Astrocyte (in vitro differentiated cells and primary cell): Measurements from ENCODE around the gene DMRTB1. TPM values are rescaled to one million over a fixed set of nuclear protein-coding genes. Genes with fewer than 3 reads are reported as not detected.

ENCODE experiments used
- DNase-seq: peaks from one replicate; pipeline ENCODE4 v3.0.0-alpha.2; 2010; ENCODE audit warnings: low read depth
- FAIRE-seq: peaks from 2 replicates; lab custom pipeline; 2011; peaks lifted over from hg19 to GRCh38; lab: Jason Lieb, UNC
- H2AFZ ChIP-seq: 2 replicates; pipeline ENCODE4 v1.6.0; 2012; ENCODE audit warnings: low read depth, low read length, inconsistent platforms
- H3K27ac ChIP-seq: 2 replicates; pipeline ENCODE4 v1.5.1; 2011; ENCODE audit warnings: low read depth, low read length, inconsistent platforms
- H3K27me3 ChIP-seq: 2 replicates; pipeline ENCODE4 v1.6.0; 2011; ENCODE audit warnings: low read length, inconsistent platforms; ENCODE audit not compliant: insufficient read depth
- H3K36me3 ChIP-seq: 2 replicates; pipeline ENCODE4 v1.5.1; 2011; ENCODE audit warnings: low read length, inconsistent platforms; ENCODE audit not compliant: insufficient read depth
- H3K4me1 ChIP-seq: 2 replicates; pipeline ENCODE4 v1.5.1; 2011; ENCODE audit warnings: low read length, inconsistent platforms; ENCODE audit not compliant: insufficient read depth
- H3K4me2 ChIP-seq: 2 replicates; pipeline ENCODE4 v1.6.0; 2012; ENCODE audit warnings: low read length, inconsistent platforms
- H3K4me3 ChIP-seq: 2 replicates; pipeline ENCODE4 v1.5.1; 2011; ENCODE audit warnings: low read depth, mild to moderate bottlenecking, low read length, inconsistent platforms; ENCODE audit not compliant: insufficient read depth
- H3K79me2 ChIP-seq: 2 replicates; pipeline ENCODE4 v1.6.0; 2012; ENCODE audit warnings: mild to moderate bottlenecking, low read length, inconsistent platforms; ENCODE audit not compliant: insufficient read depth
- H3K9ac ChIP-seq: 2 replicates; pipeline ENCODE4 v1.6.0; 2012; ENCODE audit warnings: mild to moderate bottlenecking, low read length, inconsistent platforms
- H3K9me3 ChIP-seq: 2 replicates; pipeline ENCODE4 v1.5.1; 2012; ENCODE audit warnings: low read depth, mild to moderate bottlenecking, low read length, inconsistent platforms; ENCODE audit not compliant: insufficient read depth
- H4K20me1 ChIP-seq: 2 replicates; pipeline ENCODE4 v1.6.0; 2012; ENCODE audit warnings: low read length, inconsistent platforms; ENCODE audit not compliant: insufficient read depth
- H3K27ac Mint-ChIP-seq: one replicate; pipeline ENCODE4 v1.8.0; 2021; ENCODE audit warnings: mild to moderate bottlenecking, mixed read lengths; ENCODE audit not compliant: unreplicated experiment
- H3K27me3 Mint-ChIP-seq: one replicate; pipeline ENCODE4 v1.8.0; 2021; ENCODE audit warnings: low read depth, mixed read lengths; ENCODE audit not compliant: unreplicated experiment
- H3K36me3 Mint-ChIP-seq: one replicate; pipeline ENCODE4 v1.8.0; 2021; ENCODE audit warnings: low read depth, mixed read lengths; ENCODE audit not compliant: unreplicated experiment
- H3K4me1 Mint-ChIP-seq: one replicate; pipeline ENCODE4 v1.8.0; 2021; ENCODE audit warnings: low read depth, mixed read lengths; ENCODE audit not compliant: unreplicated experiment
- H3K4me3 Mint-ChIP-seq: one replicate; pipeline ENCODE4 v1.8.0; 2021; ENCODE audit warnings: mild to moderate bottlenecking, moderate library complexity, mixed read lengths; ENCODE audit not compliant: unreplicated experiment
- H3K9me3 Mint-ChIP-seq: one replicate; pipeline ENCODE4 v1.8.0; 2021; ENCODE audit warnings: mild to moderate bottlenecking, mixed read lengths; ENCODE audit not compliant: unreplicated experiment
- CTCF ChIP-seq: IDR thresholded peaks from 2 replicates; pipeline ENCODE4 v1.5.1; 2011; ENCODE audit warnings: low read depth, mild to moderate bottlenecking, inconsistent platforms, low read length, moderate library complexity; ENCODE audit not compliant: insufficient read depth
- EZH2 ChIP-seq: IDR thresholded peaks from 2 replicates; pipeline ENCODE4 v1.6.1; 2012; ENCODE audit warnings: mild to moderate bottlenecking, low read length, inconsistent platforms; ENCODE audit not compliant: insufficient read depth
- total RNA-seq: library from RNA; stranded (reverse); gene quantifications from 2 replicates; pipeline ENCODE4 v1.2.1, GENCODE V29; 2021

DMRTB1 gene
- total RNA-seq, 1 donor from 2014 or later, result not detected

- Mint-ChIP-seq H3K27me3 (peaks cover 52% of the 10 kb centered on the region), H3K36me3 (peaks cover 2% of the 10 kb centered on the region), H3K4me1 (no peaks in the 10 kb centered on the region), H3K27ac (no peak overlapping the region), H3K9me3 (peaks cover 7% of the 10 kb centered on the region), H3K4me3 (no peak overlapping the region)
- Histone ChIP-seq H3K79me2 (no peaks in the 10 kb centered on the region), H2AFZ (no peak overlapping the region), H3K27ac (no peak overlapping the region), H3K9me3 (no peaks in the 10 kb centered on the region), H3K36me3 (no peaks in the 10 kb centered on the region), H3K4me3 (no peak overlapping the region), H3K27me3 (peaks cover 38% of the 10 kb centered on the region), H3K4me2 (no peak overlapping the region), H4K20me1 (no peaks in the 10 kb centered on the region), H3K9ac (no peak overlapping the region), H3K4me1 (no peaks in the 10 kb centered on the region)
- TF ChIP-seq EZH2, result no peak
- TF ChIP-seq CTCF, result no peak
- FAIRE-seq (no peak), DNase-seq (no peak)
Measured at GRCh38 chr1:53477651-53478501, 18.7 kb downstream of the DMRTB1 start.

- Histone ChIP-seq H2AFZ (no peak overlapping the region), H3K36me3 (no peaks in the 10 kb centered on the region), H3K9me3 (no peaks in the 10 kb centered on the region), H3K27me3 (peaks cover 42% of the 10 kb centered on the region), H4K20me1 (no peaks in the 10 kb centered on the region), H3K79me2 (no peaks in the 10 kb centered on the region), H3K27ac (no peak overlapping the region), H3K4me1 (no peaks in the 10 kb centered on the region), H3K4me2 (no peak overlapping the region), H3K4me3 (no peak overlapping the region), H3K9ac (no peak overlapping the region)
- DNase-seq (no peak), FAIRE-seq (no peak)
- H3K4me3 Mint-ChIP-seq, result no peak overlapping the region
- no peaks in the 10 kb centered on the region for H3K4me1 Mint-ChIP-seq
- no peak for TF ChIP-seq CTCF
- TF ChIP-seq EZH2, result no peak
- H3K36me3 Mint-ChIP-seq, result peaks cover 2% of the 10 kb centered on the region
- H3K27me3 Mint-ChIP-seq, result peaks cover 57% of the 10 kb centered on the region
- H3K9me3 Mint-ChIP-seq, result peaks cover 7% of the 10 kb centered on the region
- no peak overlapping the region for H3K27ac Mint-ChIP-seq
Measured at GRCh38 chr1:53478502-53478818, 19.3 kb downstream of the DMRTB1 start.

GRCh38 chr1:53480678-53481077, 21.5 kb downstream of the DMRTB1 start:
- TF ChIP-seq CTCF (no peak), EZH2 (no peak)
- no peak overlapping the region for H3K4me3 Mint-ChIP-seq
- Histone ChIP-seq H2AFZ (no peak overlapping the region), H3K9ac (no peak overlapping the region), H4K20me1 (no peaks in the 10 kb centered on the region), H3K4me1 (peaks cover 2% of the 10 kb centered on the region), H3K4me3 (no peak overlapping the region), H3K36me3 (no peaks in the 10 kb centered on the region), H3K27me3 (peaks cover 36% of the 10 kb centered on the region), H3K79me2 (no peaks in the 10 kb centered on the region), H3K9me3 (no peaks in the 10 kb centered on the region), H3K4me2 (no peak overlapping the region), H3K27ac (no peak overlapping the region)
- H3K27ac Mint-ChIP-seq, result no peak overlapping the region
- no peak for DNase-seq
- no peaks in the 10 kb centered on the region for H3K4me1 Mint-ChIP-seq
- H3K9me3 Mint-ChIP-seq, result peaks cover 7% of the 10 kb centered on the region
- H3K36me3 Mint-ChIP-seq, result peaks cover 2% of the 10 kb centered on the region
- no peak for FAIRE-seq
- peaks cover 73% of the 10 kb centered on the region for H3K27me3 Mint-ChIP-seq
